Stimulated activated CD4-positive, alpha-beta T cell treated with anti-CD3 and anti-CD28 coated beads, Interleukin-4, amount 100 ng/mL, for 48 hours (primary cell): ENCODE results near the gene SPATA9.
"Not testable (repeated sequence)": the region's sequence is repeated elsewhere in the genome, so short reads cannot be mapped to it uniquely, and the experiment has no call there.

Experiments
- DNase-seq, 2 donors: peaks; one replicate each; pipeline ENCODE4 v3.0.0-alpha.2; 2020; ENCODE audit warnings: low read depth in 2 of 2

Gene SPATA9

DNA sequence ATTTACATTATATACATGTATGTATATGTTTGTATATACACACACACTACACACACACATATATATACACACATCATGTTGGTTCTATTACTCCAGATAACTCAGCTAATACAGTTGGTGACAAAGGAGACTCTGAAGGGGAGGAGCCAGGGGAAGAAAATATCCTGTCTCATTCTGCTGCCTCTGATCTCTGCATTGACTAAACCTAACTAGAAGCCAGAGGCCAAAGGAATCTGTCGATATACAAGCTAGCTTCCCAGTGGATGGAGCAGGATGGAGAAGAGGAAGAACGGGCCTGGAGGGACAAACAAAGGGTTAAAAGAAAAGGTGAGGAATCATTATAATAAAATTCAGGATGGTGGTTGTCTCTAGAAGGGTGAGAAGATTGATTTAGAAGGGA lies 34.6 kb upstream of the SPATA9 start:
- DNase-seq: no peak

DNA sequence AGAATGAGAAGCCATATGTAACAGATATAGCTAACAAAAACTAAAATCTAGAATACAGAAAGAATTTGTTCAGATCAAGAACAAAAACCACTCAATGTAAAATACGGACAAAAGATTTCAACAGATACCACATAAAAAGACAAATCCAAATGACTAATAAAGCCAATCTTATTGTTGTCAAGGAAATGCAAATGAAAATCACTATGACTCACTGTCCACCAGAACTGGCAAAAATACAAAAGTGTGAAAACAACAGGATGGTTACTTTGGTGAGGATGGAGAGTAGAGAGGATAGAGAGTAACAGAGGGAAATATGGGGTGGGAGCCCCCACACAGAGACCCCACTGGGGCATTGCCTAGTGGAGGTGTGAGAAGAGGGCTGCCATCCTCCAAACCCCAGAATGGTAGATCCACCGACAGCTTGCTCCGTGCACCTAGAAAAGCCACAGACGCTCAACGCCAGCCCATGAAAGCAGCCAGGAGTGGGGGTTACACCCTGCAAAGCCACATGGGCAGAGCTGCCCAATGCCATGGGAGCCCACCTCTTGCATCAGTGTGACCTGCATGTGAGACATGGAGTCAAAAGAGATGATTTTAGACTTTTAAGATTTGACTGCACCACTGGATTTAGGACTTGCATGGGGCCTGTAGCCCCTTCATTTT lies 33.1 kb upstream of the SPATA9 start:
- DNase-seq: no peak

- DNase-seq: no peak
These were observed 31.3 kb upstream of the SPATA9 start for GRCh38 chr5:95713960-95714710.

DNA sequence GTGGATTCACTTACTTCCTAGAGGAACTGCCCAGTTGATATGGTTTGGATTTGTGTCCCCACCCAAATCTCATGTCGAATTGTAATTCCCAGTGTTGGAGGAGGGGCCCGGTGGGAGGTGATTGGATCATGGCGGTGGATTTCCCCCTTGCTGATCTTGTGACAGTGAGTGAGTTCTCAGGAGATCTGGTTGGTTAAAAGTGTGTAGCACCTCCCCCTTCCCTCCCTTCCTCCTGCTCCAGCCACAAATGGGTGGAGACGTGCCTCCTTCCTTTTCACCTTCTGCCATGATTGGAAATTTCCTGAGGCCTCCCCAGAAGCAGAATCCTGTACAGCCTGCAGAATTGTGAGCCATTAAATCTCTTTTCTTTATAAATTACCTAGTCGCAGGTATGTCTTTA lies 30.5 kb upstream of the SPATA9 start:
- not testable (repeated sequence) for DNase-seq

DNA sequence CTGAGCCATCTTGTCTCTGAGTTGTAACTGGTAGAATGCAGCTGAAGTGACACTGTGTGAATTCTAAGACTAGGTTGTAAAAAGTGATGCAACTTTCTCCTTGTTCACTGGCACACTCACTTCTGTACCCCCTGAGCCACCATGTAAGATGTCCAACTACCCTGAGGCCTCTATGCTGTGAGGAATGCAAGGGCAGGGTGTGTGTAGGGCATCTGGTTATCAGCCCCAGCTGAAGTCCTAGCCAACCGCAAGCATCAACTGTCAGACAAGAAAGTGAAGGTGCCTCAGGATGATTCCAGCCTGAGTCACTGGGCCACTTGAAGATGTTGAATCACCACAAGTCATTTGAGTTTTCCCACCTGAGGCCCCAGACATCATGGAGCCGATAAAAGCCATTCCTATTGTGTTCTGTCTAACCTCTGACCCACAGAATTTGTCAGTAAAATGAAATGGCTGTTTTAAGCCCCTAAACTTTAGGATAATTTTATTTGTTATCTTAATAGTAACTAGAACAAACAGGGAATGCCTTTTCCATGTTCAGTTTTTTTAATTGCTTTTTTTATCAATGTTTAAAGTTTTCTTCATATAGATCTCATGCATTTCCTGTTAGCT lies 29.7 kb upstream of the SPATA9 start:
- DNase-seq: peak; percentile 32 to 52

GRCh38 chr5:95711501-95712346 lies 28.9 kb upstream of the SPATA9 start:
- DNase-seq: no peak

GRCh38 chr5:95710651-95711500 lies 28.1 kb upstream of the SPATA9 start:
- not testable (repeated sequence) for DNase-seq

DNA sequence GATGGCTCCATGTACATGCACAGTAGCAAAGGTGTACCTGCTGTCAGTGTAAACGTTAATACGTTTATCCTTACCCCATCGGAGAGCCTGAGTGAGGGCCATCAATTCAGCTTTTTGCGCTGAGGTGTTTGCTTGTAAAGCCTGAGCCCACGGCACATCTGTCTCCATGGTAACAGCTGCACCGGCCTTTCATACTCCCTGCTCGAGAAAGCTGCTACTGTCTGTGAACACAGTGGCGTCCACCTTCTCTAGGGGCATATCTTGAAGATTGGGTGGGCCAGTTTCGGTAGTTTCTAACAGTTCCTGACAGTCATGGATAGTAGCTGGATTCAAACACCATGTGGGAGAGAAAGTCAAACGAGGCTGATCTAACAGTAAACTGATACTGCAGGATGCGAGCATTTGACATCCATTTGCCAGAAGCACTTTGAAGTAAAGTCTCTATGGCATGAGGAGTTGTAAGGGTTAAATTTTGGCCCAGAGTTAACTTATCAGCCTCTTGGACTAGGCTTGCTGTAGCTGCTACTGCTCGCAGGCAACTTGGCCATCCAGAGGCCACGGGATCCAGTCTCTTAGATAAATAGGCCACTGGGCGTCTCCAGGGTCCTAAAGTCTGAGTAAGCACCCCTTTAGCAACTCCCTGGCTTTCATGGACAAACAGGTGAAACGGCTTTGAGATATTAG lies 27.3 kb upstream of the SPATA9 start:
- no peak for DNase-seq

GRCh38 chr5:95708876-95709275 lies 26.1 kb upstream of the SPATA9 start:
- DNase-seq: no peak

GRCh38 chr5:95707534-95708188 lies 24.9 kb upstream of the SPATA9 start:
- not testable (repeated sequence) for DNase-seq

- no peak for DNase-seq
These were observed 24.3 kb upstream of the SPATA9 start for GRCh38 chr5:95707055-95707454.

DNA sequence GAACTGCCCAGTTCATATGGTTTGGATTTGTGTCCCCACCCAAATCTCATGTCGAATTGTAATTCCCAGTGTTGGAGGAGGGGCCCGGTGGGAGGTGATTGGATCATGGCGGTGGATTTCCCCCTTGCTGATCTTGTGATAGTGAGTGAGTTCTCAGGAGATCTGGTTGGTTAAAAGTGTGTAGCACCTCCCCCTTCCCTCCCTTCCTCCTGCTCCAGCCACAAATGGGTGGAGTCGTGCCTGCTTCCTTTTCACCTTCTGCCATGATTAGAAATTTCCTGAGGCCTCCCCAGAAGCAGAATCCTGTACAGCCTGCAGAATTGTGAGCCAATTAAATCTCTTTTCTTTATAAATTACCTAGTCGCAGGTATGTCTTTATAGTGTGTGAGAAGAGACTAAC lies 23.4 kb upstream of the SPATA9 start:
- DNase-seq: not testable (repeated sequence)

- no peak for DNase-seq
These were observed 21.4 kb upstream of the SPATA9 start for GRCh38 chr5:95704150-95704549.

DNA sequence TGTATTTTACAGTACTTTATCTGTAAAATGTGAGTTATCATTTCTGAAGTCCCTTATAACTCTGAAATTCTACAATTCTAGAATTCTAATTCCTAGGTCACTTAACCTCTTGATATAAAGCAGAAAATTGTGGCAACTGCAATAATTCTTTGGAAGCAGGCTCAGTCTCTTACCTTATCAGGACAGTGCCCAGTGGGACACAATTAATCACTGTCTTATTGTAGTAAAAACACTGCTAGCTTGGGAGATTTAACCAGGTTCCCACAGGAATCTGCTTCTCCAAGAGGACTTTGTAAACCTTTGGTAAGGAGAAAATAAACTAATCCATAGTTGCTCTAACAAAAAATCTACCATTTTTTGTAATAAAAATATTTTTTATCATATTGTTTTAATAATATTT lies 18.3 kb upstream of the SPATA9 start:
- no peak for DNase-seq

DNA sequence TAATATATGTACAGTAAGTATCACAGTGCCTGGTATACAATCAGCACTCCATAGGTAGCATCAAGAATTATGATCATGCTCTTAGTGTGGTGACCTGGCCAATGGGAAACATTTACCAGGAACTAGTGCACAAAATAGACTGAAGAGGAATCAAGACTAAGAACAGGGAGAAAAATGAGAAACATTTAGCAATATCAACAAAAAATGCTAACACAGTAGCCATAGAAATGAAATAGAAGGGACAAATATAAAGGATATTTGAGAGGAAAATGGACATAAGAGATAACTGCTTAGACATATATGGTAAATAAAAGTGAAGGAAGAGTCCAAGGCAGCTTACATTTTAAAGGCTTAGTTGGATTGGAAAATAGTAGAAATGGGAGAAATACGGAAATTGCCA lies 16.5 kb upstream of the SPATA9 start:
- DNase-seq: no peak

- no peak for DNase-seq
These were observed 15.2 kb upstream of the SPATA9 start for GRCh38 chr5:95697781-95698681.

- no peak for DNase-seq
These were observed 7.5 kb upstream of the SPATA9 start for GRCh38 chr5:95690333-95690732.

- no peak for DNase-seq
These were observed 6.9 kb upstream of the SPATA9 start for GRCh38 chr5:95689680-95690079.

DNA sequence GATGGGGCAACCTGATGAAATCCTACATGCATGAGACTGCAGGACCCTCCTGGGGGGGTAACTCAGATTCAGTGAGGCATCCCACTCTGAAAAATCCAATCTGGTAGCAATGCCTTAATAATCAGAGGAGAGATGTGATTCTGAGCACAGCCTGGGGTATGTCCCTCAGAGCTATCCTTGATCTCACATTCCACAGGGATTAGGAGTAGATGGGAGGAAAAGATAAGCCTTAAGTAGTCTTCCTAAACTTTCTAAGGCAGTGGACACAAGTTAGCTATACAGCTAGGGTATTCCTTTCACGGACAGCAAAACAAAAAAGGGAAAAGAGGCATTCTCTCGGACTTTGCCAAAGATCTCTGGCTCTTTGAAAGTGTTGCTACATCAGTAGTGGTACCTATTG lies 3.9 kb upstream of the SPATA9 start:
- DNase-seq: no peak
